HG02852 (cell line): ENCODE data around the gene NR3C2.

Experiments
- ATAC-seq: cut with Tn5 transposase; IDR thresholded peaks from one replicate; pipeline ENCODE4 v1.9.1; 2021; ENCODE audit warnings: mild to moderate bottlenecking, moderate library complexity; ENCODE audit not compliant: unreplicated experiment

The NR3C2 gene

DNA sequence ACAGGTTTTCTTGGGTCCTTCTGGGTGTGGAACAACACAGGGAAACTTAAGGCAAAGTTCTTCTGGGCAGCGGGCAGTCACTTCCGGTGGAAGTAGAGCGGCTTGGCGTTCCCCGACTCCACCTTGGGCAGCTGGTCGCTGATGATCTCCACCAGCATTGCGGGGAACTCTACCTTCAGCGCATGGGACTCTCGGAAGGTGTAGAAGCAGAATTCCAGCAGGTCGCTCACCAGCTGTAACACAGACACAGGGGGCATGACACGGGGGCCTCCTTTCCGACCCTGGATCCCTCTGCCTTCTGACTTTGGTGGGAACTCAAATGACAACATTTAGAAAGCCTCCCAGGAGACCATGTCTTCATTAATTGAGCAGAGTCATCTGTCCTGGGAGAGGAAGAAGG, 360.9 kb downstream of the NR3C2 start:
- ATAC-seq, result no peak

GRCh38 chr4:148079961-148080360, 362.3 kb downstream of the NR3C2 start:
- ATAC-seq, result no peak

GRCh38 chr4:148078061-148078460, 364.2 kb downstream of the NR3C2 start:
- ATAC-seq, result no peak

- ATAC-seq, result no peak
Measured at GRCh38 chr4:148077581-148077980, 364.6 kb downstream of the NR3C2 start.

DNA sequence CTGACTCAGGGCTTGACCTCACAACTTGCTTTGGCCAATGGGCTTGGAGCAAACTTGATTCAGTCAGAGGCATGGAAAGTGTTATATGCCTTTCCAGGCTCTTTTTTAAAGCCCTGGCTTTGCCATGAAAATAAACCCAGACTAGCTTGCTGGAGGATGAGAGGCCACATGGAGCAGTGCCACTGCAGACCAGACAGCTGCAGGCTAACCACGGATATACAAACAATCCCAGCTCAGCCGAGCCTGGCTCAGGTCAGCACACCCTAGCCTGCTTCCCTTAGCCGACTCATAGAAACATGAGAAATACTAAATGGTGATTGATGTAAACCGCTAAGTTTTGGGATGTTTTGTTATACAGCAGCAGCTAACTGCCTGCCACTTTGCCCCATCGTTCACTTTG, 365.2 kb downstream of the NR3C2 start:
- no peak for ATAC-seq

DNA sequence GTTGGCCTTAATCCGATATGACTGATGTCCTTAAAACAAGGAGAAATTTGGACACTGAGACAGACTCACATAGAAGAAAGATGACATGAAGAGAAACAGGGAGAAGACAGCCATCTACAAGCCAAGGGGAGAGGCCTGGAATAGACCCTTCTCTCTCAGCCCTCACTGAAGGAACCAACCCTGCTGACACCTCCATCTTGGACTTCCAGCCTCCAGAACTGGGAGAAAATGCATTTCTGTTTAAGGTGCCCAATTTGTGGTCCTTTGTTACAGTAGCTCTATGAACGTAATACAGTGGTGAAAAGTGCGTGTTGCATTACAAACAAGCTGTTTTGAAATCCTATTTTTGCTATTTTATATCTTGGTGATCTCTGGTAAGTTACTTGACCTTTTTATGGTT, 366.8 kb downstream of the NR3C2 start:
- ATAC-seq, result no peak

- no peak for ATAC-seq
Measured at GRCh38 chr4:148074462-148074861, 367.8 kb downstream of the NR3C2 start.

DNA sequence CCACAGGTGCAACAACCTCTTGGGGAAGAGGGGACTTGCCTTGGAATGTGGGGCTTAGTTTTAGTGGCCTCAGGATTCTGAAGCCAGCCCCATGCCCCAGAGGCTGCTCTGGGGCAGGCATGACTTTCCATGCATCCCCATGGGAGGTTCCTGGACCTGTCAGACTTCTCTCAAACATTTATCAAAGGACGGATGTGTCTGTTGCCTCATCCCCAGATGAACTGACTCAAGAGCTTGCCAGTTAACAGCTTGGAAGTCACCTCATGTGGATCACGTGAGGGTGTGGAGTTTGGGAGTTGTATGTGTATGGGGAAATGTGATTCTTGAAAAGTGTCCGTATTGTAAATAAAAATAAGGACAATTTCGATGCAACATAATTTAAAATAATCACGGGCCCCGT, 368.9 kb downstream of the NR3C2 start:
- no peak for ATAC-seq

GRCh38 chr4:148072789-148073188, 369.4 kb downstream of the NR3C2 start:
- ATAC-seq, result no peak

- ATAC-seq, result no peak
Measured at GRCh38 chr4:148071009-148071408, 371.2 kb downstream of the NR3C2 start.

DNA sequence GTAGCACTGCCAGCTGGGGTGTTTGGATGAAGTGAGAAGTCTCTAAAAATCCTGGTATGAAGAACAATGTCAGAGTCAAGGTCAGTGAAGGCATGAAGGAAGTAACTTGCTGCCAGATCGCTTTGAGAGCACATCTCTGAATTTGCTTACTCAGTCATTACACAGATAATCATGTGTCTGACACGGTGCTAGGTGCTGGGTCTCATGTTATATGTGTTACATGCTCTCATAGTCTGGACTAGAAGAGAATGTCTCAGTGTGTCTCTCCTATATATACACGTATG, 372.4 kb downstream of the NR3C2 start:
- no peak for ATAC-seq

DNA sequence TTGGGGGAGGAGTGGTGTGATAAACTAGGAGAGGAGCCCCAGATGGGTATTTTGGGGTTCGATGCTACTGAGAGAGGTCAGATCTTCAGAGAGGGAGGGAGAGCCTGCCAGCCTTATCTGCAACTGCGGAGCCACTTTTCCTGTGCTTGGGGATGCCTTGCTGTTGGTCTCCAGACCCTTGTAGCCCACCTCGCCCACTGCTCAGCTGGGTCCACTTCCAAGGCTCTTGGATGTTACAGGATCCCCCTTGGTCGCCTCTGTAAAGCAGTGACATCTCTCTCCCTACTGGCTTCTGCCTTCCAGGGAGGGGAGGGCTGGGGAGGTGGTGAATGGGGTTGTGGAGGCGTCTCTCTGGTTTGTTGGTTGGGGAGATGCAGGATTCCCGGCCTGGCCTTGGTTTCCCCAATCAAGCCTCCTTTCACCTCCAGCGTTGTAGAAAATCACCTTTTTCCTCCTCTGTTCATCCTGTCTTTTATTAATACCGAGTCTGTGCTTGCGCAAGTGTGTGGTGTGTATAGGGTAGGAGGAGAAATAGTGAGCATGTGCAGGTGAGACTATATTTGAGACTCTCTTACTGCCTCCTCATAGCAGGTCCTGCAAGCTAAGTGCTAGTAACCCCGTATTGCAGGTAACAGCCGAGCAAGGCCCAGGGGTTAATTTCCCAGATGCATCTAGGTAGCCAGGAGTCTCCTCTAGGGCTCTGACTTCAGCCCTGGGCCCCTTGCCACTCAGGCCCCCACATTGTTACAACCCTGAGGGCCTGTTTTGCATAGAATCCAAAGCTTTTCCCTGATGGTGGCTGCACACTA, 372.9 kb downstream of the NR3C2 start:
- no peak for ATAC-seq

DNA sequence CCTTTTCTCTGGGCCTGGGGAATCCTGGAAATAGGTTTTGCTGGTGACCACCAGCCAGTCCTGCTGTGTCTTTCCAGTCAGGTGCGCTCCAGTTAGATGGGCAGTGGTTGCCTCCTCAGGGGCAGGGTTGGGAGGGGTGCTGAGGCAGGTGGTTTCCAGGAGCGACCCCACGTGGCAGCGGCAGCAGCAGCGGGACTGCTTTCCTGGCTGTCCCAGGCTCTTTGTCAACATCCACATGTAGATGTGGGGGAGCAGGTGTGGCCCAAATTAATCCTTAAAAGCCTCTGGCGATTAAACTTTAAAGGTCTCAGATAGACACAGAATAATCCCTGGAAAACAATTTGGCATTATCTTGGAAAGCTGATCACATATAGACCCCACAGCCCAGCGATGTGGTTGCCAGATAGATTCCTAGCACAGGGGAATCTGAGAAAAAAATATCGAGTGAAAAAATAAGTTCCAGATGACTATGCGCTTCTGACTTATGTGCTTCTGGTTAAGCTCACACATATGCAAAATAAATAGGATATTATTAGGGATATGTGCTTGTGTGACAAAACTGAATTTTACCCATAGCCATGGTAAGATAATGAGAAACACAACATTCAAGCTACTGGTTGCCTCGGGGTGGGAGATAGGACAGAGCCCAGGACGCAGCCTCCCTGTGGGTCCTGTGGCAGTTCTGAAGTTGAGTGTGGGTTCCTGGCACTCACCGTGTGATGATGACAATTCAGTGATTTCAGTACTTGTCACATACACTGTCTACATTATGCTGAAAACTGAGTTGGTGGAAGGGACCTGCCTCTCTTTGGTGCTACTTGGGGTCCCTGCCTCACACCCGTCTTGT, 373.9 kb downstream of the NR3C2 start:
- ATAC-seq, result no peak

GRCh38 chr4:148067301-148067916, 374.8 kb downstream of the NR3C2 start:
- no peak for ATAC-seq

- ATAC-seq, result no peak
Measured at GRCh38 chr4:148065075-148065474, 377.1 kb downstream of the NR3C2 start.

DNA sequence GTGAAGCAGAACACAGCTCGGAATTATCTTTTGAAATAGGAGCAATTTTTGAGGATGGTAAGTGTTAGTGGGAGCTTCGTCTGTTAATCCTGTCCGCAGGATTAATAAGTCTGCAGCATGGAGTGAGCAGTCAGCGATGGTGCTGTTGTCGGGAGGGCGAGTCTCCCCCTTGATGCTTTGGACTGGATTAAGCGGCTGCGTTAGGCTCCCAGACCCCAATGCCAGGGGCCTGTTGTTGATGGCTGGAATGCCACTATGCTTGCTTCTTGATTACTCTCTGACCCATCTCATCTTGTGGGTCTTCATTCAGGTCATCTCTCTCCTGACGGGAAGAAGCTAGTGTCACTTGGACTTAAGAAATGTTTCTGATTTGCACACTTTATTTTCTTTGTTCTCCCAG, 377.8 kb downstream of the NR3C2 start:
- ATAC-seq, result no peak

DNA sequence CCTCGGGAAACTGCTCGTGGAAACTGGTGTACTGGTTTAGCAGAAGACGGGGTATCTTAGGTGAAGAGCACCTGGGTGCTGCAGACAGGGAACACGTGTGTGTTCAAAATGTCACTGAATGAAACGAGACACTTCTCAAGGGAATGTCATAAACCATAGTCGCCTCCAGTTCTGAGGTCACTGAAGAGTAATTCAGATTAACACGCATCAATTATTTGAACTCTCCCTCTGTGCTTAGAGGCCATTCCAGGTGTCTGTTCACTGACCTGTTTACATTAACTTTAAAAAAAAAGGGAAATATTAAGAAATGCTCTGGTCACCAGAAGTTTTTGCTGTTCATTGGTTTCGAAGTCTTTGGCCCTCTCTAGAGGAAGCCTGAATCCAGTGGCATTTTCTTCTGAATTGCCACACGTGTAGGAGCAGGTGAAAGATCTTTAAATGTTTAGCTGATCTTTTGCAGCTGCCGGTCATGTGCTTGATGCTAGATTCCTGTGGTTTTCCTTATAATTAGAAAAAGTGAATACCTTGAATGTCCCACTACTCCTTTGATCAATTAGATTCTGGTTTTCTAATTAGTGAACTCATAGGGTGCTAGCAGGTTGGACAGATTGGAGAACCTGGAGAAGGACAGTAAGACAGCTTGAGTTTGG, 379.8 kb downstream of the NR3C2 start:
- ATAC-seq, result no peak

GRCh38 chr4:148061795-148062194, 380.4 kb downstream of the NR3C2 start:
- ATAC-seq, result no peak

- peak; percentile 0 for ATAC-seq
Measured at GRCh38 chr4:148061141-148061481, 381.1 kb downstream of the NR3C2 start.

GRCh38 chr4:148060264-148061140, 381.7 kb downstream of the NR3C2 start:
- ATAC-seq, result peak; percentile 26
